ENCODE measurements around the gene DBF4. TPM values are rescaled to one million over a fixed set of nuclear protein-coding genes. Genes with fewer than 3 reads are reported as not detected.

DBF4 gene
- total and polyA plus RNA-seq, 10 of the 15 experiments (the other 5 are each of a cell fraction or from before 2014, with no cell fraction given): 29.3 to 89.8 (median 62.4) TPM

DNA sequence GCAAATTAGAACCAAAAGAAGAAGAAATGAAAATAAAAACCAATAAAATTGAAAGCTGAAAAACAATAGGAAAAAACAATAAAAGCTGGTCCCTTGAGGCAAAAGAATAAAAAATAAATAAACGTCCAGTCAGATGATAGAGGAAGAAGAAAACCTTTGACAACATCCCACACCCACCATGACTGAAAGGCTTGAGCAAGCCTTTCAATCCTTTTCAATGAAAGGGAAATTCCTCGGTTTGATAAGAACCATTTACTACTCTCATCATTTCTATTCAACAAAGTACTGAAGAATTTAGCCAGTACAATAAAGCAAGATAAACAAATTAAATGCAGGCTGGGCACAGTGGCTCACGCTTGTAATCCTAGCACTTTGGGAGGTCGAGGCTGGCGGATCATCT lies 3.9 kb upstream of the DBF4 start:
- 97% methylated on average over 5 of the region's 5 CpGs for WGBS (ENCODE audit: insufficient coverage, insufficient replicate concordance, low lambda C conversion rate, missing lambda C conversion rate)
- in situ Hi-C loops (cut with MboI): no loop called here
- H4K20me1 ChIP-seq (ENCODE audit: control insufficient read depth, insufficient read depth): no peaks in the 10 kb centered on the region
- no peak for ATAC-seq
- H3K27me3 ChIP-seq (replicated peaks in 1 of 2; ENCODE audit: control insufficient read depth in 2 of 2, insufficient read depth in 2 of 2, low read length in 1 of 2): no peaks in the 10 kb centered on the region
- no peak for TF ChIP-seq RAD21 (IDR thresholded peaks at IDR 0.05; ENCODE audit: insufficient read depth, low read depth, low read length)
- no peak for TF ChIP-seq SPI1 (IDR thresholded peaks at IDR 0.05; ENCODE audit: borderline replicate concordance, insufficient read depth, low read depth, low read length)
- TF ChIP-seq, protein P1, sequence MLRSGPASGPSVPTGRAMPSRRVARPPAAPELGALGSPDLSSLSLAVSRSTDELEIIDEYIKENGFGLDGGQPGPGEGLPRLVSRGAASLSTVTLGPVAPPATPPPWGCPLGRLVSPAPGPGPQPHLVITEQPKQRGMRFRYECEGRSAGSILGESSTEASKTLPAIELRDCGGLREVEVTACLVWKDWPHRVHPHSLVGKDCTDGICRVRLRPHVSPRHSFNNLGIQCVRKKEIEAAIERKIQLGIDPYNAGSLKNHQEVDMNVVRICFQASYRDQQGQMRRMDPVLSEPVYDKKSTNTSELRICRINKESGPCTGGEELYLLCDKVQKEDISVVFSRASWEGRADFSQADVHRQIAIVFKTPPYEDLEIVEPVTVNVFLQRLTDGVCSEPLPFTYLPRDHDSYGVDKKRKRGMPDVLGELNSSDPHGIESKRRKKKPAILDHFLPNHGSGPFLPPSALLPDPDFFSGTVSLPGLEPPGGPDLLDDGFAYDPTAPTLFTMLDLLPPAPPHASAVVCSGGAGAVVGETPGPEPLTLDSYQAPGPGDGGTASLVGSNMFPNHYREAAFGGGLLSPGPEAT (IDR thresholded peaks at IDR 0.05; ENCODE audit: low read depth): no peak
- TF ChIP-seq BHLHE40 (IDR thresholded peaks at IDR 0.05; ENCODE audit: borderline replicate concordance in 1 of 2, low read depth in 2 of 2, low read length in 1 of 2): no peak
- no peak for TF ChIP-seq CEBPB (IDR thresholded peaks at IDR 0.05; ENCODE audit: borderline replicate concordance in 1 of 2, low read depth in 2 of 2, low read length in 2 of 2)
- H3K9me3 ChIP-seq (replicated peaks; ENCODE audit: control insufficient read depth, insufficient read depth, low read length): peaks cover 35% of the 10 kb centered on the region
- peak overlapping the region; percentile 12 for H3K4me3 ChIP-seq
- BruUV-seq (replicated peaks): no TSS peak
- POLR2A ChIA-PET: interaction anchor here (0.5 to 1.0 kb wide), 4 partner anchors 31 to 58 kb away, joined by 3 to 5 read pairs (median 4); no protein-coding TSS in a partner anchor
- no peaks in the 10 kb centered on the region for H3K4me1 ChIP-seq (ENCODE audit: control insufficient read depth, insufficient read depth, low read length)
- no peak for FAIRE-seq
- SMC1A ChIA-PET (ENCODE audit: uncharacterized antibody, unreplicated experiment): interaction anchor here (0.8 to 4.5 kb wide), 7 partner anchors 13 to 330 kb away, joined by 3 to 32 read pairs (median 5); no protein-coding TSS in a partner anchor
- H3K36me3 ChIP-seq (ENCODE audit: control insufficient read depth in 2 of 2, insufficient read depth in 2 of 2, low read length in 1 of 2): peaks cover 0 to 11% of the 10 kb centered on the region in 2 experiments; a peak in 2 of 4 replicates
- intact Hi-C loops (cut with micrococcal nuclease; ENCODE audit: unreplicated experiment): loop anchor here (10.0 kb wide), 2 partner anchors 398 to 718 kb away; partner anchors contain the start of genes ABCB4 and DMTF1
- no peak overlapping the region for H3K27ac ChIP-seq (ENCODE audit: control insufficient read depth, insufficient read depth)
- CTCF ChIA-PET: interaction anchor here (1.2 kb wide), 1 partner anchor 10 kb away, joined by 3 read pairs; no protein-coding TSS in a partner anchor
- DNase-seq (ENCODE audit: low read depth, low spot score): no peak
- RAD21 ChIA-PET (ENCODE audit: unreplicated experiment): interaction anchor here (2.0 kb wide), 1 partner anchor 14 kb away, joined by 8 read pairs; no protein-coding TSS in a partner anchor
- no peak overlapping the region for H3K4me2 ChIP-seq (ENCODE audit: control insufficient read depth, insufficient read depth)
- no peak overlapping the region for H2AFZ ChIP-seq (ENCODE audit: control insufficient read depth, low read depth, low read length)
- no peak overlapping the region for H3K9ac ChIP-seq (ENCODE audit: control insufficient read depth, insufficient read depth, low read length)
- H3K79me2 ChIP-seq (ENCODE audit: control insufficient read depth, insufficient read depth, low read length): peaks cover 78% of the 10 kb centered on the region

All from GM12878 (cell line).